ENCODE data around the gene RAPGEF1.

DNA sequence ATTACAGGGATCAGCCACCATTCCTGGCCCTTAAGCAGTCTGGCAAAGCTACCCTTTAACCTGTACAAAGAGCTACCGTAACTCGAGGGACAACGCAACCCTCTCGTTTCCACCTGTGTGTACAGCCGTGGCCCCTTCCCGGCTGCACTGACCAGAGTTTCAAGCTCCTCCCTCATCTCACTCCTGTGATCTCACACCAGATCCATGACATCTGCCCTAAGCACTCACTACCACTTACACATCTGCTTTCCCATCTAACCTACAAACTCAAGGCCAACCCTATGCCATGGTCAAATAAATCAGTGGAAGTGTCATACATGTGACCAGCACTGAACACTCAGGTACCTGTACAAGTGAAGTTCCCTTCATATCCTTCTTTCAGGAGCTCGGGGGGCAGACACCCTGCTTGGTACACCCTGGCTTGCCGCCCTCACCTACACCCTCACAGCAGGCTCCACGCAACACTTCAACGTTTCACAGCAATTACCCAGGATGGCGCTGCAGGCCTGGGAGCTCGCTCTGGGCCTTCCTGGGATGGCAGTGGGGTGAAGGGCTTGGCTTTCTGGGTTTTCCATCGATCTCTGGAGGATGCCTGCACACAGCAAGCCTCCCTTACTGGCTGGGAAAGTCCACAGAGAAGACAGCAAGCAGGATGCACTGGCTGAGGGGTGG is 132.8 kb downstream of the RAPGEF1 start:
- no peak for TF ChIP-seq TAF1 (IDR thresholded peaks at IDR 0.05; ENCODE audit: borderline replicate concordance, insufficient read depth, low read length)
- no peak for TF ChIP-seq POLR2AphosphoS5 (IDR thresholded peaks at IDR 0.05; ENCODE audit: low read depth, low read length)
- TF ChIP-seq SIN3A (IDR thresholded peaks at IDR 0.05; ENCODE audit: borderline replicate concordance, insufficient read depth, low read length) = no peak
- TF ChIP-seq, protein P1, sequence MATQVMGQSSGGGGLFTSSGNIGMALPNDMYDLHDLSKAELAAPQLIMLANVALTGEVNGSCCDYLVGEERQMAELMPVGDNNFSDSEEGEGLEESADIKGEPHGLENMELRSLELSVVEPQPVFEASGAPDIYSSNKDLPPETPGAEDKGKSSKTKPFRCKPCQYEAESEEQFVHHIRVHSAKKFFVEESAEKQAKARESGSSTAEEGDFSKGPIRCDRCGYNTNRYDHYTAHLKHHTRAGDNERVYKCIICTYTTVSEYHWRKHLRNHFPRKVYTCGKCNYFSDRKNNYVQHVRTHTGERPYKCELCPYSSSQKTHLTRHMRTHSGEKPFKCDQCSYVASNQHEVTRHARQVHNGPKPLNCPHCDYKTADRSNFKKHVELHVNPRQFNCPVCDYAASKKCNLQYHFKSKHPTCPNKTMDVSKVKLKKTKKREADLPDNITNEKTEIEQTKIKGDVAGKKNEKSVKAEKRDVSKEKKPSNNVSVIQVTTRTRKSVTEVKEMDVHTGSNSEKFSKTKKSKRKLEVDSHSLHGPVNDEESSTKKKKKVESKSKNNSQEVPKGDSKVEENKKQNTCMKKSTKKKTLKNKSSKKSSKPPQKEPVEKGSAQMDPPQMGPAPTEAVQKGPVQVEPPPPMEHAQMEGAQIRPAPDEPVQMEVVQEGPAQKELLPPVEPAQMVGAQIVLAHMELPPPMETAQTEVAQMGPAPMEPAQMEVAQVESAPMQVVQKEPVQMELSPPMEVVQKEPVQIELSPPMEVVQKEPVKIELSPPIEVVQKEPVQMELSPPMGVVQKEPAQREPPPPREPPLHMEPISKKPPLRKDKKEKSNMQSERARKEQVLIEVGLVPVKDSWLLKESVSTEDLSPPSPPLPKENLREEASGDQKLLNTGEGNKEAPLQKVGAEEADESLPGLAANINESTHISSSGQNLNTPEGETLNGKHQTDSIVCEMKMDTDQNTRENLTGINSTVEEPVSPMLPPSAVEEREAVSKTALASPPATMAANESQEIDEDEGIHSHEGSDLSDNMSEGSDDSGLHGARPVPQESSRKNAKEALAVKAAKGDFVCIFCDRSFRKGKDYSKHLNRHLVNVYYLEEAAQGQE (IDR thresholded peaks at IDR 0.05; ENCODE audit: insufficient read depth in 1 of 2, low read depth in 2 of 2, low read length in 2 of 2) = no peak
- no peak for TF ChIP-seq FOXP2 (optimal IDR thresholded peaks at IDR 0.05; ENCODE audit: borderline replicate concordance, extremely low read depth, extremely low read length, insufficient read depth)
